HepG2 (cell line): ENCODE measurements around the gene CLIC6. TPM values are rescaled to one million over a fixed set of nuclear protein-coding genes. Genes with fewer than 3 reads are reported as not detected.

Source experiments
- CREB1 ChIP-seq, 2 experiments: fragments of 450-650 bp in 1 of 2; IDR thresholded peaks; 2 replicates each; pipeline ENCODE4 v1.6.1; 2016 to 2017; ENCODE audit warnings: control low read depth in 1 of 2, mild to moderate bottlenecking in 1 of 2, missing compliant biosample characterization in 1 of 2, missing genetic modification characterization in 1 of 2
- E2F1 ChIP-seq: sonication (generic); formaldehyde crosslinking; IDR thresholded peaks from 2 replicates; pipeline ENCODE4 v1.5.0; 2020; ENCODE audit warnings: missing genetic modification reagents
- EEA1 ChIP-seq: sonication (generic); formaldehyde crosslinking; IDR thresholded peaks from 2 replicates; pipeline ENCODE4 v1.5.1; 2020; ENCODE audit warnings: mild to moderate bottlenecking, missing genetic modification reagents, borderline replicate concordance
- ETV6 ChIP-seq: sonication (generic); formaldehyde crosslinking; conservative IDR thresholded peaks from 2 replicates; pipeline ENCODE4 v1.4.0; 2020; ENCODE audit warnings: missing genetic modification reagents
- GZF1 ChIP-seq: sonication (generic); formaldehyde crosslinking; IDR thresholded peaks from 2 replicates; pipeline ENCODE4 v1.5.1; 2020; ENCODE audit warnings: mild to moderate bottlenecking, missing genetic modification reagents
- HNRNPLL ChIP-seq: fragments of 200-400 bp; formaldehyde crosslinking; IDR thresholded peaks from 2 replicates; pipeline ENCODE4 v1.6.1; 2017; ENCODE audit warnings: mild to moderate bottlenecking, low read depth, low read length; ENCODE audit not compliant: poor library complexity, severe bottlenecking
- NCOA5 ChIP-seq: sonication (generic); formaldehyde crosslinking; IDR thresholded peaks from 2 replicates; pipeline ENCODE4 v1.4.0; 2020; ENCODE audit warnings: missing genetic modification reagents
- NFATC3 ChIP-seq: sonication (generic); formaldehyde crosslinking; IDR thresholded peaks from 2 replicates; pipeline ENCODE4 v1.5.1; 2020; ENCODE audit warnings: mild to moderate bottlenecking, missing genetic modification reagents
- SAFB2 ChIP-seq: sonication (generic); formaldehyde crosslinking; IDR thresholded peaks from 2 replicates; pipeline ENCODE4 v1.5.1; 2020; ENCODE audit warnings: missing genetic modification reagents, low read depth, mild to moderate bottlenecking, borderline replicate concordance
- TOPORS ChIP-seq: sonication (generic); formaldehyde crosslinking; IDR thresholded peaks from 2 replicates; pipeline ENCODE4 v1.8.0; 2023; ENCODE audit warnings: mild to moderate bottlenecking, missing genetic modification reagents
- ZNF160 ChIP-seq: sonication (generic); formaldehyde crosslinking; IDR thresholded peaks from 2 replicates; pipeline ENCODE4 v1.8.0; 2022; ENCODE audit warnings: mild to moderate bottlenecking, inconsistent platforms, missing genetic modification reagents
- ZNF280D ChIP-seq: sonication (generic); formaldehyde crosslinking; IDR thresholded peaks from 2 replicates; pipeline ENCODE4 v1.5.1; 2020; ENCODE audit warnings: mild to moderate bottlenecking, missing genetic modification reagents
- ZNF33B ChIP-seq: sonication (generic); formaldehyde crosslinking; IDR thresholded peaks from 2 replicates; pipeline ENCODE4 v1.5.1; 2020; ENCODE audit warnings: mild to moderate bottlenecking, missing genetic modification reagents
- ZNF543 ChIP-seq: sonication (generic); formaldehyde crosslinking; IDR thresholded peaks from 2 replicates; pipeline ENCODE4 v1.4.0; 2020; ENCODE audit warnings: mild to moderate bottlenecking, missing genetic modification reagents
- ZNF557 ChIP-seq: sonication (generic); formaldehyde crosslinking; IDR thresholded peaks from 2 replicates; pipeline ENCODE4 v1.4.0; 2020; ENCODE audit warnings: missing genetic modification reagents
- ZNF790 ChIP-seq: sonication (generic); formaldehyde crosslinking; IDR thresholded peaks from 2 replicates; pipeline ENCODE4 v1.8.0; 2022; ENCODE audit warnings: missing genetic modification reagents, mild to moderate bottlenecking, borderline replicate concordance
- polyA plus RNA-seq, 8 experiments: library from polyadenylated mRNA; depleted of rRNA in 3 of 8; stranded (reverse) in 7 of 8; unstranded in 1 of 8; fragments of >200 nt; fragmentation: Illumina TruSeq in 4 of 8; extraction: Trizol in 4 of 8; gene quantifications; 2 replicates each; pipeline versions ENCODE4 v1.2.1 to v1.2.3, GENCODE V29; 2011 to 2016; ENCODE audit warnings: low read depth in 4 of 8, missing spikeins in 1 of 8, mixed read lengths in 1 of 8; ENCODE audit not compliant: insufficient read depth in 1 of 8
- total RNA-seq, 5 experiments: library from RNA; depleted of rRNA; stranded (reverse); fragments of >200 nt; fragmentation: Illumina TruSeq; extraction: Trizol; gene quantifications; 2 replicates each; pipeline ENCODE4 v1.2.3, GENCODE V29; 2016; ENCODE audit warnings: low read depth in 1 of 5
- TF ChIP-seq, protein P1 (sequence below): IDR thresholded peaks from 2 replicates; pipeline ENCODE4 v1.6.1; 2016; ENCODE audit warnings: low read depth
- TF ChIP-seq, protein P2 (sequence below): IDR thresholded peaks from 2 replicates; pipeline ENCODE4 v1.6.1; 2018; ENCODE audit warnings: missing genetic modification reagents
- TF ChIP-seq, protein P3 (sequence below): sonication (generic); formaldehyde crosslinking; IDR thresholded peaks from 2 replicates; pipeline ENCODE4 v1.8.0; 2022; ENCODE audit warnings: mild to moderate bottlenecking, missing genetic modification reagents; ENCODE audit not compliant: insufficient replicate concordance
- TF ChIP-seq, protein P4 (sequence below): sonication (generic); formaldehyde crosslinking; IDR thresholded peaks from 2 replicates; pipeline ENCODE4 v1.8.1; 2023; ENCODE audit warnings: mild to moderate bottlenecking, missing genetic modification reagents

CLIC6 gene
- total and polyA plus RNA-seq, 2 of the 13 experiments (the other 11 are each of a cell fraction or from before 2014, with no cell fraction given): not detected

DNA sequence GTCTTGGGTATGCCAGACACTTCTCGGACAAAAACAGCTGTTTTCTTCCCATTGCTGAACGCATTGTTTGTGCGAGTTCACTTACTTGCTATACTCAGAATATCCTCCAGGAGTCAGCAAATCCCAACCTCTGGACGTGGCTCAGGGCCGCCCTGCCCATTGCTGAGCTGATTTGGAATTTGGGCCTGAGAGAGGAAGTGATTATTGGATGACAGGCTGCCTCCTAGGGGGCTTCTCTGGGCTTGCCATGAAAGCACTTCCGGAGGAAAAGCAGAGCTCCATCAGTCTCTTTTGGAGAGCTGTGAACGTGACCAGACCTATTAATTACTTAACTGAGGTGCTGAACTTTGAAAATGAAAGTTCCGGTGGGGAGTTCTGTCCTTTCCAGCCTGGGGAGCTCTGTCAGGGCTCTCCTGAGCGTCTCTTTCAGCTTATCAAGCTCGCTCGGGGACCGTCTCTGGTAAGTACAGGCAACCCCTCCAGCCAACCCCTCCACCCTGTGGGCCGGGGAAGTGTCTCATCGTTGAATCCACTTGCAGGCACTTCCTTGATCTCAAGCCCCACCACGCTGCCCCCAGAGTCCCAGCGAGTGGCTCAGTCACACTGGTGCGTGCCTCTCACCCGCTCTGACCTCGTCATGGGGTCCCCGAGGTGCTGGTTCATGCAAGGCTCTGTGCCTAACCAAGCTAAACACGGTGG is 76.9 kb downstream of the CLIC6 start (continued):
- TF ChIP-seq GZF1 (CRISPR knock-in tag) (no peak), ZNF790 (CRISPR knock-in tag) (no peak), TOPORS (no peak), ZNF280D (CRISPR knock-in tag) (no peak), SAFB2 (CRISPR knock-in tag) (no peak), ETV6 (CRISPR knock-in tag) (no peak), ZNF33B (CRISPR knock-in tag) (no peak), HNRNPLL (no peak), ZNF543 (CRISPR knock-in tag) (no peak), CREB1 (IDR thresholded peaks at IDR 0.05) (no peak), CREB1 (CRISPR knock-in tag; IDR thresholded peaks at IDR 0.05) (peak; percentile 57), NFATC3 (CRISPR knock-in tag) (no peak), ZNF557 (no peak), E2F1 (CRISPR knock-in tag) (no peak), NCOA5 (CRISPR knock-in tag) (no peak), EEA1 (CRISPR knock-in tag) (no peak), ZNF160 (CRISPR knock-in tag) (no peak)
- TF ChIP-seq, protein P1, sequence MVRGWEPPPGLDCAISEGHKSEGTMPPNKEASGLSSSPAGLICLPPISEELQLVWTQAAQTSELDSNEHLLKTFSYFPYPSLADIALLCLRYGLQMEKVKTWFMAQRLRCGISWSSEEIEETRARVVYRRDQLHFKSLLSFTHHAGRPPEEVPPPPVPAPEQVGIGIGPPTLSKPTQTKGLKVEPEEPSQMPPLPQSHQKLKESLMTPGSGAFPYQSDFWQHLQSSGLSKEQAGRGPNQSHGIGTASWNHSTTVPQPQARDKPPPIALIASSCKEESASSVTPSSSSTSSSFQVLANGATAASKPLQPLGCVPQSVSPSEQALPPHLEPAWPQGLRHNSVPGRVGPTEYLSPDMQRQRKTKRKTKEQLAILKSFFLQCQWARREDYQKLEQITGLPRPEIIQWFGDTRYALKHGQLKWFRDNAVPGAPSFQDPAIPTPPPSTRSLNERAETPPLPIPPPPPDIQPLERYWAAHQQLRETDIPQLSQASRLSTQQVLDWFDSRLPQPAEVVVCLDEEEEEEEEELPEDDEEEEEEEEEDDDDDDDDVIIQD (CRISPR knock-in tag): no peak
- TF ChIP-seq, protein P2, sequence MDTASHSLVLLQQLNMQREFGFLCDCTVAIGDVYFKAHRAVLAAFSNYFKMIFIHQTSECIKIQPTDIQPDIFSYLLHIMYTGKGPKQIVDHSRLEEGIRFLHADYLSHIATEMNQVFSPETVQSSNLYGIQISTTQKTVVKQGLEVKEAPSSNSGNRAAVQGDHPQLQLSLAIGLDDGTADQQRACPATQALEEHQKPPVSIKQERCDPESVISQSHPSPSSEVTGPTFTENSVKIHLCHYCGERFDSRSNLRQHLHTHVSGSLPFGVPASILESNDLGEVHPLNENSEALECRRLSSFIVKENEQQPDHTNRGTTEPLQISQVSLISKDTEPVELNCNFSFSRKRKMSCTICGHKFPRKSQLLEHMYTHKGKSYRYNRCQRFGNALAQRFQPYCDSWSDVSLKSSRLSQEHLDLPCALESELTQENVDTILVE (CRISPR knock-in tag): no peak
- TF ChIP-seq, protein P3, sequence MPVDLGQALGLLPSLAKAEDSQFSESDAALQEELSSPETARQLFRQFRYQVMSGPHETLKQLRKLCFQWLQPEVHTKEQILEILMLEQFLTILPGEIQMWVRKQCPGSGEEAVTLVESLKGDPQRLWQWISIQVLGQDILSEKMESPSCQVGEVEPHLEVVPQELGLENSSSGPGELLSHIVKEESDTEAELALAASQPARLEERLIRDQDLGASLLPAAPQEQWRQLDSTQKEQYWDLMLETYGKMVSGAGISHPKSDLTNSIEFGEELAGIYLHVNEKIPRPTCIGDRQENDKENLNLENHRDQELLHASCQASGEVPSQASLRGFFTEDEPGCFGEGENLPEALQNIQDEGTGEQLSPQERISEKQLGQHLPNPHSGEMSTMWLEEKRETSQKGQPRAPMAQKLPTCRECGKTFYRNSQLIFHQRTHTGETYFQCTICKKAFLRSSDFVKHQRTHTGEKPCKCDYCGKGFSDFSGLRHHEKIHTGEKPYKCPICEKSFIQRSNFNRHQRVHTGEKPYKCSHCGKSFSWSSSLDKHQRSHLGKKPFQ (CRISPR knock-in tag): no peak
- TF ChIP-seq, protein P4, sequence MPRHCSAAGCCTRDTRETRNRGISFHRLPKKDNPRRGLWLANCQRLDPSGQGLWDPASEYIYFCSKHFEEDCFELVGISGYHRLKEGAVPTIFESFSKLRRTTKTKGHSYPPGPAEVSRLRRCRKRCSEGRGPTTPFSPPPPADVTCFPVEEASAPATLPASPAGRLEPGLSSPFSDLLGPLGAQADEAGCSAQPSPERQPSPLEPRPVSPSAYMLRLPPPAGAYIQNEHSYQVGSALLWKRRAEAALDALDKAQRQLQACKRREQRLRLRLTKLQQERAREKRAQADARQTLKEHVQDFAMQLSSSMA (CRISPR knock-in tag): no peak
